HG03442 (cell line): ENCODE measurements around the gene SLC22A23.

Experiments
- ATAC-seq: cut with Tn5 transposase; IDR thresholded peaks from one replicate; pipeline ENCODE4 v1.9.1; 2021; ENCODE audit warnings: mild to moderate bottlenecking, moderate library complexity; ENCODE audit not compliant: unreplicated experiment

The SLC22A23 gene

DNA sequence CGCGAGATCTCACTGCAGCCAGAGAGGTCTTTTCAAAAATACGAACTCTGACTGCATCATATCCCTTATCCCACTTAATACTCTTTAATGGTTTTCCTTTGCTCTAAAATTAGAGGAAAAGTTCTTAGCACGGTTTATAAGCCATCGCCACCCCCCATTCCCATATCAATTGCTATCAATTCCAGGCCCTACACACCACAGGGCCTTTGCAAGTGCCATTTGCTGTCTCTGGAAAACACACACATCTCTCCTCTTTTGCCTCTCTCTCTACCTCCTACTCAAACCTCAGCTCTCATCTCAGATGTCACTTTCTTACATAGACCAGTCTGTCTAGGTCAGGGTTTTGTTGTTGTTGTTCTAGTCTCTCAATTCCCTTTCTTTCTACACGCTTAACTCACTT, 9.8 kb downstream of the SLC22A23 start:
- no peak for ATAC-seq

DNA sequence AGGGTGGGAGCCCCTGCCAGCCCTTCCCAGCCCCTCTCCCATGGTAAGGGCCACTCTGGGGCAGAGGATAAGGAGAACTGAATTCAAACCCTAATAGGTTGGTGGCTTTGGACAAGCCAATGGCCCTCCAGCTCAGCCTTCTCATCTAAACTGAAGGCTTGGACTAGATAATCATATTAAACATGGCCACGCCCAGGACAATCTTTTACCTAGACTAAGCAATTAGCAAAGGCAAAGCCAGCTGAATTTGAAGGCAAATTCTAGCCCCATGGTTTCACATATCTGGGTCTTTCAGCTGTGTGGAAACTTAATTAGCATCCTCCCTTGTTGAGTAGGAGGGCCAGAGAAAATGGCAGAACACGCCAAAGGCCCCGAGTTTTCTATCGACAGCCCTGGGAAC, 10.7 kb downstream of the SLC22A23 start:
- no peak for ATAC-seq

DNA sequence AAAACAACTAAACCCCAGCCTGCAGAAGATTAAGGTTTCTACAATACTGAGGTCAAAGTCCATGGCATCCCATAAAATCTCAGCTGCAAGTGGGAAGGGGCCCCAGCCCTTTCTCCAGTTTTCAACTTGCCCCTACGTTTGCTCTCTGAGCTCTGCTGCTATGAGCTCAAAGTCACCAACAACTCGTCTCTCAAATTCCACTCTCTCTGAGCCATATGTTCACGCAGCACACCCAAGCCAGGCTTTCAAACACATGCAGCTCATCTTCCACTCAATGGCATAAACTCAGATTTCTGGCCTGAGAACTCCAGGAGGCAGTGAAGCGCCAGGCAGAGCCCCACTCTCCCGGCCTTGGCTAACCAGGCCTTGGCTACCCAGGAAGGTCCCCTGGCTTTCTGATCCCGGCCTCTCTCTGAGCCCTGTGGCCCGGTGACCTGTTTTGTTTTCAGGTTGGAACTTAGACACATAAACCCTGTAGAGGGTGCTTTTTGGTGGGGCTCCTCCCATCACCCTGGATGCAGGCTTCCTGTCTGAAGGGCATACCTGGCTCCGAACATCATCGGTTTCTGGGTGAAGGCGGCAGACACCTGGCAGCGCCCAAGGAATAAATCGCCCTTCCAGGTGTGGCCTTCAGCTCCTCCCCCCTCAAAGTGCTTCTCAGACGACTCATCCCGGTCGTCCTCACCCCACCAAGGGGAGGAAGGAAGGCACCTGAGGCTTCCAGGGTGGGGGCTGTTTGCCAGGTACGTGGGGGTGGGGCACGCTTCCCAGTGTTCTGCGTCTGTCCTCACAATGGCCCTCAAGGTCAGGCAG, 12.4 kb downstream of the SLC22A23 start:
- no peak for ATAC-seq

DNA sequence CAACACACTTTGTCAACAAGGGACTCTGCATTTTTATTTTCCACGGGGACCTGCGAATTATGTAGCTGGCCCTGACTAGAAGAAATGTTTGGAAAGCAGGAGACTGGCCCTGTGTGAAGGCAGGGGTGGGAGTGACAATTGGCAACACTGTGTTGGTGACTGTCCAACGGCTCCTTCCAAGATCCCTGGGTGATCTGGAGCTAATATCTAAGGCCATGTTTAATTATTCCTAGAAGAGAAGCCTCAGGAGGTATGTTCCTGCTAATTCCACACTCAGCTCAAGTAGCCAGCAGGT, 13.7 kb downstream of the SLC22A23 start:
- ATAC-seq = no peak

DNA sequence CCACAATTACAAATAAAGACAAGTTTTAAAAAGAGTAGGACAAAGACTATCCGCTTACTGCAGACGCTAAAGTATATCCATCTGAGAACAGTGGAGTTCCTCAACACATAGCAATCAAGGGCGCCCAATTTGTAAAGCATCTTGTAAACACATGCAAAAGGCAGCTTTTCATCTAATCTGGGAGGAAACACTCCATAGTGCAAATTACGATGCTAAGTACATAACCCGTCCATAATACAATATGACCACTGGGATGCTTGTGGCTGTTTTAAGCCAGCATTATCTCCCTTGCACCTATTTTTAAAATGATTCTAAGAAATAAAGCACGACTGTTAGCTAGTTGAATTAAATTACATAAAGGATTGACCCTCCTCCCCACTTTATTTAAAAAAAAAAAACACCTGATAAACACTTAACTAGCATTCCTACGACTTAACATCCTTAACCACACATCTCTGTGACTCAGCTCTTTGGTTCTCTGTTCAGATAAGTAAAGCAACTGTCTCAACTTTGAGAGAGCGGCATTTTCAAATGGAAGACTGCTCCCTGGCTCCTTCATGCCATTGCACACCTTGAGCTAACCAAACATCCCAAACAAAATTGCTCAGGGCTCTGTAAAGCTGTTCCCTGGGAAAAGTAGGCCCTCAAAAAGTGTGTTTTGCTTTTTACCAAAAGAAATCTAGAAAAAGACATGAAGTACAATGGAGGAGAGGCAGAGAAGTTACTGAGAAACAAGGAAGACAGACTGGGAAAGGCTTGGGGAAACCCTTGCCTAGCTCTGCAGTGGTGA, 14.2 kb downstream of the SLC22A23 start:
- no peak for ATAC-seq

DNA sequence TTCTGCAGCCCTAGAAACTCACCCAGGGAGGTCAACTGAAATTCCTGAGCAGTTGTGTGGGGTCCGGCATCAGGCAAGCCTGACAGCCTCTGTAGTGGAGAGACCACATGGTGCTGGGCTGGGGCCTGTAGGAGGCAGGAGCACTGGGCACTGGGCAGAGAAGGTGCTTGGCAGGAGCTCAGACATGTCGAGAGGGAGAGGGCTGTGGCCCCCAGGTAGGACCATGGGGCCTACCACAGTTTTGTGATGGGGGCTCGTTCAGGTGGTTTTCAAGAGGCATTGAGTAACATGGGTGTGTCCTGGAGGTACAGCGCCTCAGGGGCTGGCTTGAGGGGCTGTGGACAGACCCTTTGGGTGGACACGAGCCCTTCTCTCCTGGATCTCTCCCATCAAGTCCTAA, 15.9 kb downstream of the SLC22A23 start:
- ATAC-seq = no peak

DNA sequence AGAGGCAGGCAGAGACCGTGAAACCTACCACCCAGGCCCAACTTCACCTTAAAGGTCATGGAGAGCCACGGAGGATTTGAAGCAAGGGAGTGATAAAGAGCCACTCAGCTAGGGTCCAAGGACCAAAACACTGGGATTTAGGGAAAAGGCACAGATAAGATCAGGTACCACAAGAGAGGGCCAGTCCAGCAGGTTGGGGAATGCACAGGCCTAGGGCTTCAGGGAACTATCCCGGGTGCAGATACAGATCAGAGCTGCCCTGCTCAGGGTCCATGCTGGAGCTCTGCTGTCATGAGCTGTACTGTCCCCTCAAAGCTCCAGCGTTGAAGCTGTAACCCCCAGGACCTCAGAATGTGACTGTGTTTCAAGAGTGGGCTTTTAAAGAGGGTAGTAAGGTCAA, 16.9 kb downstream of the SLC22A23 start:
- no peak for ATAC-seq

DNA sequence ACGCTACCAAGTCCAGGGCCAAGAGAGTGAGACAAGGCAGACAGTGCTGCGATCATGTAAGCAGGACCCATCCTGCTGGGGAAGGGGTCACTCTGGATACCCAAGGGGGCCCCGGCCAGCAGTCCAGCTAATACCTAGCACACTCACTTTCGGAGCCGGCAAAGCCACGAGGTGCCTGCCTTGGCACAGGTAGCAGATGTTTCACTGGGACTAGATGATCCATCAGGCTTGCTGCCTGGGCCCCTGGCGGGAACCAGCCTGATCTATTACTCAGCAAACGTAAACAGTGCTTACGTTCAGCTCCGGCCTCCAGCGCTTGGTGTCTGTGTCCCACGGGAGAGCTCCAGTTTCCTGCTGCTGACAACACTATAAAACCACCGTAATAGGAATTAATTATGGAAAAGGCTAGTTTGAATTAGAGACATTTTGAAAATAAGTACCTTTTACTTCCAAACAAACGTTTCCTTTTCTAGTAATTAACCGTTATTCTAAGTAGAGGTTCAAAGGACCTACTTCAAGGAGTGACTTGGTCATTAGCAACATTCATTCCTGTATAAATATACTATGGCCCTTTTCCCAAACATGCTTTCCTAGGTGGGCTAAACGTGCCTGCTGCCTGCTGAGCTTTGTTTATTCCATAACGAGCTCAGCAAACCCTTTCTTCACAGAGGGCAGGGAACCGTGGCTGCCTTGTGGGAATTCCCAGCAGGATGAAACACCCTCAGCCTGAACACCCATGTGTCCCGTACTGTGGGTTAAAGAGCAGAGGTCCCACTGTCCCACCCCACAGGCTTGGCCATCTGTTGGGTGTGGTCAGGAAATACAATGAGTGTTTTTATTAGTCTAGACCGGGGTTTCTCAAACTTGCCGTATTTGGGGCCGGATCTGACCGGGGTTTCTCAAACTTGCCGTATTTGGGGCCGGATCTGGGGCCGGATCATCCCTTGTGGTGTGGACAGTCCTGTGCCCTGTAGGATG, 18.4 kb downstream of the SLC22A23 start:
- ATAC-seq = no peak

DNA sequence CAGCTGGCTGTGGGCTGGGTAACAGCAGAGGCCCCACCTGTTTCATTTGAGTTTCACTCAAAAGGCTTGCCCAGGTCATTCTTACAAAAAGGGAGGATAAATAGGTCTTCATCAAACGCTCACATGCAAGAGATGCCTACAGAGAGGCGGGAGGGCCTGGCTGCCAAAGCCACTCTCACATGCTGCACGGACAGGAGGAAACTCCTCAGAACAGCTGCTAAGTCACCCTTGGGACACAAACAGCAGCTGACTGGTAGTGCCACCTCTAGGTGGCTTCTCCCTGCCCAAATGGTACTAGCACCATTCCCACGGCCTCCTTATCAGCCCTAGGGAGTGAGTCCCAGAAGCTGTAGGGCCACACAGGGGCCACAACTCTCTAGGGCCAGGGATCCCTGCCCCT, 23.8 kb downstream of the SLC22A23 start:
- no peak for ATAC-seq

DNA sequence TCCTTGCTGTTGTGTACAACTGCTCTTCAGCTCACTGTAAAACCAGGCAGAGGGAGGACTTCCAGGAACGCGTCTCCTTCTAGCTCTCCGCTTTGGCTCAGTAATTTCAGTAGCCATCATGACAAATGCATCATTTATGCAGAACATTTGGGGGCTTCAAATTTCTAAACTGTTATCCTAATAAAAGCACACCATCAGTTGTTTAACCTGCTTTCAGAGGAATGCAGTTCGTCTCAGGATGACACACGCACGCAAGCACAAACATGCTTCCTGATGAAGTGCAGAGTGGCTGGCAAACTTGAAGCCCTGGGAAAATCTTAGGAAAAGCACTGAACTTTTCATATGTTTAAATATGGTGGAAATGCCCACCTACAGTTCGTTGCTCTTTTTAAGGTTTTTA, 24.4 kb downstream of the SLC22A23 start:
- ATAC-seq = no peak

DNA sequence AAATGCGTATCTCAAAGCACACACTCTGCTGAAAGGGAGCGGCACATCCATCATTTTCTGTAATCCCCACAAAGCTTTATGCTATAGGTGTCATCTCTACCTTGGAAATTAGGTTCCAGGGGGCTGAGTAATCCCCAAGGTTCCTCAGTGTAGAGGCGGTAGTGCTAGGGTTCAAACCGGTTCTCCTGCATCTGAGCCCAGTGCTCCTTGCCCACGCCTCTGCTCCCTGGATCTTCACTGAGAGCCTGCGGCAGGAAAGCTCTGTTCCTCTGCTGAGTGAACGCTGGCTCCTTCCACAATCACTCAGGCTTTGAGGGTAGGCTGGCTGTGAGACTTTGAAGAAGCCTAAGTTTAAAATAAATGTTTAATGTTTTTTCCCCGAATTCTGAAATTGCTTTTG, 24.9 kb downstream of the SLC22A23 start:
- ATAC-seq = no peak

DNA sequence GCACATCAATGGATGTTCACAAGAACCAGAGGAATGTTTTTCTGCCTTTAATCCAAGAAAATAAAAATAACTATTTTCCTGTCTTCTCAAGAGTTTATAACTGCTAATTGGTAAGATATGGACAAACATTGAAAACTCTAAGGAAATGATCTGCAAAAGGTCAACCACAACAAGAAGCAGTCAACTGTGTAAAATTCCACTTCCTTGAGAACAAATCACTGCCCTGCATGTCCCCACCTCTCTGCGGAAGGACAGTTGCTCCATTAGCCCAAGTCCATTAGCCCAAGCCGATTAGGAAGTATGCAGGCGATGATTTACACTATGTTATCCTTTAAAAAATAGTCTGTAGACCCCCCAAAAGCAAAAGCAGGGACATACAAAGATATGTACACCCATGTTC, 27.6 kb downstream of the SLC22A23 start:
- no peak for ATAC-seq

DNA sequence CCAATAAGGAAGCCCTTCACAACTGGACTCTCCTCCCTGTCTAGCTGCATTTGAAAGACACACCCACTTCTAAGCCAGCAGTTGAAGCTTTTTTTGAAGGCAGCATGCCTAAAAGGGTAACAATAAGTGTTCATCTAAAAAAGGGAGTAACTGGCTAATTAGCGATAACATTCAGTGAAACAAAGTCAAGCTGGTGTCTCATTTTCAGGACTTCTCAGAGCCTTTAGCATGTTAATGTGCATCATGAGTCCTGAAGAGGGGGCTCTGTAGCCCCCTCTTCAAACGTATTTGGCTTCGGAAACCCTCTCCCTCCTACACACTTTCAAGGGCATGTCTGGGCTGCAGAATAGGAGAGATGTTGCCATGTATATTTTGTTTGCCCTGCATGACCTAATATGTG, 28.1 kb downstream of the SLC22A23 start:
- no peak for ATAC-seq

DNA sequence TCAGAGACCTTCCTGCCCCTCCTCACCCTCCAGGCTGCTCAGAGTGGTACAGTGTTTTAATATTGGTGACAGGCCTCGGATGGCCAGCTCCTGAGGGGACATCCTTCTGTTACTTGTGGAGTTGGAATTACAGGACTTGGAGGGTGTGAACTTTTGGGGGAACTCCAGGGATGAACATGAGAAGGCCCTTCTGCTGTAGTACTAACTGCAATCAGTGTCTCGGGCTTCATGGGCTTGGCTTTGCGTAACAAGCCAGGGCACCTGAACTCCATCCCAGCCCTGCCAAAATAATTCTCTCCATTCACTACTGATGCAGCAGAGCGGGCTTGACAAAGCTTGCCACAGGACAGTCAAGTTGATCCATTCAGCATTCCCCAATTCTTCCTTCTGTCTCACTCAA, 28.6 kb downstream of the SLC22A23 start:
- no peak for ATAC-seq

DNA sequence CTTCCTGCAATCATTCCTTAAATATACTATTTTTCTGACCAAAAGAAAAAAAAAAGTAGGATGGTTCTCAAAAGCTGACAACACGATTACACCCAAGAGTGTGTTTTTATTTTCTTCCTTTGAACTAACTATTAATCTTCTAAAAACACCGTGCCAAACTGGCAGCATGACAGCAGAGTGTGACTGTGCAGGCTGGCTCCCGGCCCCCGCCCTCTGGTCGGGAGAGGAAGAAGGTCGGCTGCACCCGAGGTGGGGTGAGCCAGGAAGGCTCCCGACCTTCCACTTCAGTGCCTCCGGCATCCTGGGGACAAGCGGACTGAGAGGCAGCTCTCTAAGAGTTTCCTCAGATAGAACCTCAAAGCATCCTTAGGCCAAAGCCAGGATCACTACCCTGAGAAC, 29.2 kb downstream of the SLC22A23 start:
- ATAC-seq = no peak

DNA sequence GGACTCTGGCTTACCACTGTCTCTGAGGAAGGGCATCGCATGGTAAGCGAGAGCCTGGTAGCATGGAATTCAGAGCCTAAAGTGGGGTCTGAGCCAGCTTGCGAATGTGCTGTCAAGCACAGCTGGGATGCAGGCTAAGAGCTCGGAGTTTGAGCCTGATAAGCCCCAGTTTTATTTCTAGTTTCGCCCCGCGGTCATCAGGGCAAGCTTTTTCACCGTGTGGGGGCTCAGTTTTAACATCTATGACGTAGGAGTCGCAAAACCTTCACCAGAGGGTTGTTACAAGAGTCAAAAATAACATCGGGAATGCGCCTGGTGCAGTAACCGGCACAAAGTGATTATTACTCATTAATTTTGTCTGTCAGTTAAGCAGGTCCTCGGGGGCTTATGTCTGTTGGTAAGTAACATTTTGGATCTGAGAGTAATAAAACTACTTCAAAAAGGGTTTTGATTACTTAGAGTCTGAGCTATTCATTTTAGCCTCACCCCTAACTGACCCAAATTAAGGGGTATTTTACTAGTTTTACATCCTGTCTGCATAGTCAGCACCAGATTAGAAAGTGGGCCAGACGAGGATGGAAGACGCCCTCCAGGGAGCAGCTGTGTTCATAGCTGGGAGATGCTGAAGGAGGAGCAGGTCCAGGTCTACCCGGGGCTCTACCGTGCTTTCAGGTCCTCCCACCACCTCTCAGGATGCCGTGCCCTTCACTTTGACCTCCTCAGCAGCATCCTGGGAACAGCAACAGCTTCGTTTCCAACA, 29.7 kb downstream of the SLC22A23 start:
- no peak for ATAC-seq

DNA sequence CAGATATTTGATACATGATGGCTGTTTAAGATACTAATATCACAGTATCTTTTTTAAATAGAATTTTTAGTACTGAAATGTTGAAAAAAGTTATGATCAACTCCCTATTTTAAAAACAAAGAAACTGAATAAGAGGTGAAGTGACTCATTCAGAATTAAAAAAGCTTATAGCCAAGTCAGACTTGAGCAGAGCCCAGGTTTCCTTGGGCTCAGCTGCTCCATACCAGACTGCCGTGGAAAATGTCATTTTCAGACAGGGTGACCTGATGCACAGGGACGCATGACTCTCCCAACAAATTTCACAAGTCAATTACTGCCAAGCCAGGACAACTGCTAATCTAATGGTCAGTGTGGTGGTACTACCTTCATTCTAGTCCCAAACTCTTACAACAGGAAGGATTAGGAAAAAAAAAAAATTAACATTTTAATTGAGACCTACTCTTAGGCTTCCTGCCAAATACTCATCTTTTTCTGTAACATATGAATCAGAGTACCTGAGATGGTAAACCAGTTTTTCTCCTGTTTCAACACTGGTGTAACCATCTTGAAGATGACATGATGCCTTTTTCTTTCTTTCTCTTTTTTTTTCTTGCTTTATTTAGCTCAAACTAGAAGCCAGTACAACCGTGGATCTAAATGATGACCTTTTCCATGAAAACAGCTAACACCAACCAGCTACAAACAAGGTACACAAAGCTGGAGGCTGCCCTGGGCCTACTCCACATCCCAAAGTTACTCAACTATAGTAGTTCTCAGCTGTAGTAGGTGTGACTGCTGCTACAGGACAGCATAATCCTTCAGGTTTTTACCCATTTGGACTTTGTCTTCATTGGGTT, 30.5 kb downstream of the SLC22A23 start:
- no peak for ATAC-seq

DNA sequence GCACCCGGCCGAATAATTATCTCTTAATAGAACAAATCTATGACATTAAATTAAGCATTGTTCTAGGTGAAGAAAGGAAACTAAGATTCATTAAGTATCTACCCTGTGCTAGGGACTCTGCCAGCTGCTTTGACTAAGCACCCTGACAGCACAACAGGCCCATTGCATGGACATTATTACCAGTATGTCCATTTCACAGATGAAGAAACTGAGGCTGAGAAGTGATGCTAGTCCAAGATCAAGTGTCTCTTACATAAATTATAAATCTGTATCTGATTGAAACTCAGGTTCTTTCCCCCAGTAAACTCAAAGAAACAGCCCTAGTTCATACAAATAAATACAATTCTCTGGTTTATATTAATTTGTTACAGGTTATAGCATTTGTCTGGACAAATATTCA, 31.3 kb downstream of the SLC22A23 start:
- no peak for ATAC-seq

DNA sequence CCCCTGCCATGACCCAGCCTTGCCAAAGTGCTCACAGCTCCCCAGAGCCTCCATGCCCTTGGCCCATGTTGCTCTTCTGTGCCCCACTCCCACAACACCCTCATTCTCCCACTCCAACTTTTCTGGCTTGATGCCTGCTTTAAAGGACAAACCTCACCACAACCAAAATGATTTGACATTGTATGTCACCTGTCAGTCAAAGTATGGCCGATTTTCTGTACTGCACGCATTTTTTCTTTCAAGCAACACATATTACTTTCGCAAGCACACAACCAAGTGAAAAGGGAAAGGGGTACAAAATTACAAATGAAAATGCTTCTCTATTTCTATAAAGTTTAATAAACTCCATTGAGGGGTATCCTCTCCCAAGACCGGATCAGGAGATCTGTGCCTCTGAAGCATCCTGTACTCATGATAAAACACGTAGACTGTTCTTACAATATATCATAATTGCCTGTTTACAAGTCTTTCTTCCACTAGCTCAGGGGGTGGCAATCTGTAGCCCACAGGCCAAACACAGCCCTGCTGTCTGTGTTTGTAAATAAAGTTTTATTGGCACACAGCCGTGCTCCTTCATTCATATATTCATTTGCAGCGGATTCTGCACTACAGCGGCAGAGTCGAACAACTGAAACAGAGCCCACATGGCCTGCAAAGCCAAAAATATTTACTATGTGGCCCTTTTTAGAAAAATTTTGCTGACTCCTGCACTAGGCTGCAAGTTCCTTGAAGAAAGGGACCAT, 32.5 kb downstream of the SLC22A23 start:
- ATAC-seq = no peak
